Measurements from ENCODE around the gene ZSCAN2.
A peak's percentile ranks its signal among the peaks of the same experiment; 100 is the strongest.

ZSCAN2 gene

DNA sequence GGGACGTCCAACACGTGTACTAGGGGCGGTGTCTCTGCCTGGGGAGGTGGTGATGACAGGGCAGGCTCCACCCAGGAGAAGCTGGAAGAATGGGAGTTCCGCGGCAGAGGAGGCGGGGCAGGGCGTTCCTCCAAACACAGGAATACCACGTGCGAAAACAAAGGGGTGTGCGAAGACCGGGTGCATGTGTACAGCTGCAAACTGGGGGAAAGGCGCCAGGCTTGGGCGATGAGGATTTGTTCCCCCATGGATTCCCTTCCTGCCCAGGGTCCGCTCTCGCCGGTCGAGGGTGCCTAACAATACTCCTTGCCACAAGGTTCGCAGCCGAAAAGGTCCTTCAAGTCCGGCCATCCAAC lies 500 bp upstream of the ZSCAN2 start:
- peak; percentile 45 for DNase-seq (ENCODE audit: low spot score)
- in situ Hi-C loops (cut with MboI; ENCODE audit: low sequenced_read_pairs, unreplicated experiment), result loop anchor here (25.0 kb wide), 1 partner anchor 587 kb away; no protein-coding TSS in a partner anchor
- TF ChIP-seq CTCF (IDR thresholded peaks at IDR 0.05; ENCODE audit: borderline replicate concordance, control extremely low read depth, extremely low read depth, insufficient read depth, missing control alignments), result no peak

- in situ Hi-C loops (cut with MboI; ENCODE audit: low sequenced_read_pairs, unreplicated experiment), result loop anchor here (25.0 kb wide), 1 partner anchor 586 kb away; no protein-coding TSS in a partner anchor
- no peak for TF ChIP-seq CTCF (IDR thresholded peaks at IDR 0.05; ENCODE audit: borderline replicate concordance, control extremely low read depth, extremely low read depth, insufficient read depth, missing control alignments)
- no peak for DNase-seq (ENCODE audit: low spot score)
Measured at GRCh38 chr15:84601555-84601838, 688 bp downstream of the ZSCAN2 start.

DNA sequence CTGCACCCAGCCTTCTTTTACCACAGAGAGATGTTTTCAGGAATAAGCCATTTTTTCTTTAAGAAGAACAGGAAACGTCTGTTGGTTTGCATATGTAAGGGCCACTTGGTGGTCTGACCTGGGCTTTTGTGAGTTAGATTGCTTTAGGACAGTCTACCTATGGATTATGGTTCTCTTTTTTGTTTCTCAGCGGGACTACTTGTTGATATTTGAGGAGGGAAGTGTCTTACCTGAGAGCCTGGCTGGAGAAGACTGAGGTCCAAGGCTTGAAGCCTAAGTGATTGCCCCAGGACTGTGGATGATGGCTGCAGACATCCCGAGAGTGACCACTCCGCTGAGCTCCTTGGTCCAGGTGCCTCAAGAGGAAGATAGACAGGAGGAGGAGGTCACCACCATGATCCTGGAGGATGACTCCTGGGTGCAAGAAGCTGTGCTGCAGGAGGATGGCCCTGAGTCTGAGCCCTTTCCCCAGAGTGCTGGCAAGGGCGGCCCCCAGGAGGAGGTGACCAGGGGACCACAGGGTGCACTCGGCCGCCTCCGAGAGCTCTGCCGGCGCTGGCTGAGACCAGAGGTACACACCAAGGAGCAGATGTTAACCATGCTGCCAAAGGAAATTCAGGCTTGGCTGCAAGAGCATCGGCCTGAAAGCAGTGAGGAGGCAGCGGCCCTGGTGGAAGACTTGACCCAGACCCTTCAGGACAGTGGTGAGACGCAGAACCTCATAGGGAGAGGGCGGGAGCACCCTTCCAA lies 3.0 kb downstream of the ZSCAN2 start:
- no peak for DNase-seq (ENCODE audit: low spot score)
- in situ Hi-C loops (cut with MboI; ENCODE audit: low sequenced_read_pairs, unreplicated experiment), result loop anchor here (25.0 kb wide), 1 partner anchor 583 kb away; no protein-coding TSS in a partner anchor
- no peak for TF ChIP-seq CTCF (IDR thresholded peaks at IDR 0.05; ENCODE audit: borderline replicate concordance, control extremely low read depth, extremely low read depth, insufficient read depth, missing control alignments)

GRCh38 chr15:84604826-84605553 lies 4.2 kb downstream of the ZSCAN2 start:
- in situ Hi-C loops (cut with MboI; ENCODE audit: low sequenced_read_pairs, unreplicated experiment), result loop anchor here (25.0 kb wide), 1 partner anchor 582 kb away; no protein-coding TSS in a partner anchor
- peak; percentile 50 for DNase-seq (ENCODE audit: low spot score)
- TF ChIP-seq CTCF (IDR thresholded peaks at IDR 0.05; ENCODE audit: borderline replicate concordance, control extremely low read depth, extremely low read depth, insufficient read depth, missing control alignments), result no peak

- in situ Hi-C loops (cut with MboI; ENCODE audit: low sequenced_read_pairs, unreplicated experiment), result loop anchor here (25.0 kb wide), 1 partner anchor 582 kb away; no protein-coding TSS in a partner anchor
- no peak for DNase-seq (ENCODE audit: low spot score)
- TF ChIP-seq CTCF (IDR thresholded peaks at IDR 0.05; ENCODE audit: borderline replicate concordance, control extremely low read depth, extremely low read depth, insufficient read depth, missing control alignments), result no peak
Measured at GRCh38 chr15:84605554-84605882, 4.7 kb downstream of the ZSCAN2 start.

DNA sequence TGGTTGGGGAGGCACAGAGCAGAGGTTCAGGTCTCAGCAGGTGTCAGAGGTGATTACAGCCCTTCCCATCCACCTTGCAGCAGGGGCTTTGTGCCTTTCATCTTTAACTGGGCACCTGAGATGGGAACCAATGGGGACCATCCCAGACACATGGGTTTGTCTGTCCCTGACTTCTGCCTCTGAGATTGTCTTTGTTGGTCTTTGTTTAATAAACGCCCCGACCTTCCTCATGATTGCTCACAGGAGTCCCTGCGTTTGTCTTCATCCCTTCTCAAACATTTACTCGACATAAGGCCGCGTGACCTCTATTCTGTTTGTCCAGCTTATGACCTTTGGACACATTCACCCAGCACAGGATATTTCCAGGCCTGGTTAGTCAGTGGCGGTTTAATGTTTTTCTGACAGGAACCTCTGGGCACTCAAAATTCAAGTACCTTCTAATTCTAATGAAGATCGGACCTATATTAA lies 5.9 kb downstream of the ZSCAN2 start:
- in situ Hi-C loops (cut with MboI; ENCODE audit: low sequenced_read_pairs, unreplicated experiment), result loop anchor here (25.0 kb wide), 1 partner anchor 581 kb away; no protein-coding TSS in a partner anchor
- no peak for TF ChIP-seq CTCF (IDR thresholded peaks at IDR 0.05; ENCODE audit: borderline replicate concordance, control extremely low read depth, extremely low read depth, insufficient read depth, missing control alignments)
- DNase-seq (ENCODE audit: low spot score), result no peak

Measured in GM13976 (cell line).